K562 (cell line): ENCODE measurements around the gene UBA52. TPM values are rescaled to one million over a fixed set of nuclear protein-coding genes. Genes with fewer than 3 reads are reported as not detected.

Source experiments
- CCNT2 ChIP-seq: IDR thresholded peaks from 2 replicates; pipeline ENCODE4 v1.6.1; 2011; ENCODE audit warnings: borderline replicate concordance, low read depth, mild to moderate bottlenecking, moderate library complexity, mixed read lengths, low read length; ENCODE audit not compliant: insufficient read length; ENCODE audit errors: extremely low read depth
- EGR1 ChIP-seq: fragments of 450-650 bp; conservative IDR thresholded peaks from 2 replicates; pipeline ENCODE4 v1.6.1; 2017; ENCODE audit warnings: mild to moderate bottlenecking
- ETV1 ChIP-seq: fragments of 450-650 bp; conservative IDR thresholded peaks from 2 replicates; pipeline ENCODE4 v1.6.1; 2016; ENCODE audit warnings: missing genetic modification characterization, control low read depth, low read depth, missing compliant biosample characterization
- HLTF ChIP-seq: fragments of 450-650 bp; IDR thresholded peaks from 2 replicates; pipeline ENCODE4 v1.6.1; 2016
- KAT7 ChIP-seq: sonication (generic); formaldehyde crosslinking; IDR thresholded peaks from 2 replicates; pipeline ENCODE4 v1.8.0; 2022; ENCODE audit warnings: missing genetic modification reagents, mild to moderate bottlenecking, borderline replicate concordance
- RBFOX2 ChIP-seq: fragments of 200-400 bp; formaldehyde crosslinking; IDR thresholded peaks from 2 replicates; pipeline ENCODE4 v1.6.1; 2017; ENCODE audit warnings: low read depth, mild to moderate bottlenecking, low read length, moderate library complexity
- SMAD1 ChIP-seq: fragments of 150-350 bp; IDR thresholded peaks from 2 replicates; pipeline ENCODE4 v1.6.1; 2014; ENCODE audit warnings: low read length, low read depth; ENCODE audit not compliant: partially characterized antibody
- TOE1 ChIP-seq, 2 experiments: fragments of 450-650 bp in 1 of 2; sonication (generic) in 1 of 2; formaldehyde crosslinking in 1 of 2; IDR thresholded peaks; 2 replicates each; pipeline versions ENCODE4 v1.7.1 to v1.8.0; 2016 to 2022; ENCODE audit warnings: borderline replicate concordance in 2 of 2, mild to moderate bottlenecking in 2 of 2, antibody characterized with exemption in 1 of 2, inconsistent platforms in 1 of 2, low read depth in 1 of 2, missing genetic modification reagents in 1 of 2, moderate library complexity in 1 of 2
- TRIM24 ChIP-seq, 2 experiments: fragments of 450-650 bp; IDR thresholded peaks; 2 replicates each; pipeline ENCODE4 v1.6.1; 2016
- polyA plus RNA-seq, 8 experiments: library from polyadenylated mRNA; depleted of rRNA in 4 of 8; stranded (reverse) in 5 of 8; unstranded in 3 of 8; fragments of >200 nt; fragmentation: Nextera tagmentation in 2 of 8; fragmentation: Illumina TruSeq in 1 of 8; extraction: Ambion mirVana in 2 of 8; extraction: Trizol in 1 of 8; gene quantifications; 2 replicates each; pipeline versions ENCODE4 v1.2.1 to v1.2.3, GENCODE V29; 2011 to 2014; ENCODE audit warnings: inconsistent platforms in 1 of 8, missing spikeins in 1 of 8
- total RNA-seq, 7 experiments: library from RNA; depleted of rRNA in 6 of 7; stranded (reverse); fragments of >200 nt in 6 of 7; fragmentation: Illumina TruSeq in 2 of 7; extraction: Trizol in 2 of 7; gene quantifications; 2 replicates each; pipeline versions ENCODE4 v1.2.1 to v1.2.3, GENCODE V29; 2011 to 2021; ENCODE audit warnings: low replicate concordance in 1 of 7
- TF ChIP-seq, protein P1 (sequence below), 2 experiments: fragments of 450-650 bp in 1 of 2; sonication (generic) in 1 of 2; formaldehyde crosslinking in 1 of 2; IDR thresholded peaks in 1 of 2; conservative IDR thresholded peaks in 1 of 2; 2 replicates each; pipeline versions ENCODE4 v1.6.1 to v1.8.1; 2016 to 2023; ENCODE audit warnings: mild to moderate bottlenecking in 2 of 2, moderate library complexity in 2 of 2, inconsistent platforms in 1 of 2, missing genetic modification reagents in 1 of 2
- TF ChIP-seq, protein P2 (sequence below), 2 experiments: fragments of 450-650 bp; formaldehyde crosslinking in 1 of 2; IDR thresholded peaks; 2 replicates each; pipeline versions ENCODE4 v1.4.0 to v1.6.1; 2014 to 2020; ENCODE audit warnings: mild to moderate bottlenecking in 2 of 2, borderline replicate concordance in 1 of 2, low read depth in 1 of 2
- TF ChIP-seq, protein P3 (sequence below): sonication (generic); formaldehyde crosslinking; IDR thresholded peaks from 2 replicates; pipeline ENCODE4 v1.8.1; 2023; ENCODE audit warnings: mild to moderate bottlenecking, missing genetic modification reagents

The UBA52 gene
- total and polyA plus RNA-seq, 9 of the 15 experiments (the other 6 are each of a cell fraction or from before 2014, with no cell fraction given), result 1,110 to 2,751 (median 1,733) TPM

DNA sequence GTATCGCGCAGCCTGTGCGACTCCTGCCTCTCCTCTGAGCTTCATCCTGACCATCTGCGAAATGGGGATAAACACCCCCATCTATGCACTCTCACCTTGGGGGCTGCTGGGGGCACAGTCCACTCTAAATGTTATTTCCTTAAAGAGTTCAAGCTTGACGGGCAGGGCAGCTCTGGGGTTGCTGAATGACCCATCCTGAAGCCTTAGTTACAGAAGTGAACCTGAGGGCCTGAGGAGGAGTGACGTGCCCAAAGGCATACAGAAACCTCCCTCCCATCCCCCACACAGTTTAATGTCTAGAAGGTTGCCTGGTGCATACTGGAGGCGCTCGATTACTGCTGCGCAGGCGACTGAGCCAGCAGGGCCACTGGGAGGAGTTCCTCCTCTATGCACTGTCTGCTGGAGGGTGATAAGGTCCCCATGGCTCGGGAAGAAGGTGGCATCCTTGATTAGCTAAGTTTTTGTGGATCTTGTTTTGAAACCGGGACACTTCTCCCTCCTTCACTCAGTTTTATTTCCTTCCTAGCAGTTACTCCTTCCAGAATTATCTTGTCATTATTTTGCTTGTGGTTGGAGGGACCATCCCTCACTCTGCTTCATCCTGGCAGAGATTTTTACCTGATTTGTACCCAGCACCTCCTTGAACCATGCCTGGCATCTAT, 27.7 kb upstream of the UBA52 start (continued):
- TF ChIP-seq TOE1 (IDR thresholded peaks at IDR 0.05; ENCODE audit: borderline replicate concordance) (peak; percentile 61; the same call in 1 of the 2 replicates), TOE1 (CRISPR knock-in tag; IDR thresholded peaks at IDR 0.05; ENCODE audit: borderline replicate concordance, low read depth) (no peak; the same call in 1 of the 2 replicates), EGR1 (peak; percentile 37; the same call in 1 of the 2 replicates), KAT7 (CRISPR knock-in tag) (peak; percentile 13; the same call in 1 of the 2 replicates), TRIM24 (IDR thresholded peaks at IDR 0.05) (peak; percentile 92 to 94), ETV1 (tag) (peak; percentile 62), RBFOX2 (peak; percentile 59), CCNT2 (peak; percentile 98), HLTF (peak; percentile 76; the same call in 1 of the 2 replicates), SMAD1 (peak; percentile 30)
- TF ChIP-seq, protein P1, sequence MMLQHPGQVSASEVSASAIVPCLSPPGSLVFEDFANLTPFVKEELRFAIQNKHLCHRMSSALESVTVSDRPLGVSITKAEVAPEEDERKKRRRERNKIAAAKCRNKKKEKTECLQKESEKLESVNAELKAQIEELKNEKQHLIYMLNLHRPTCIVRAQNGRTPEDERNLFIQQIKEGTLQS (IDR thresholded peaks at IDR 0.05), result peak; percentile 42
- TF ChIP-seq, protein P1 (CRISPR knock-in tag; conservative IDR thresholded peaks at IDR 0.05), result 0 out of 2 replicates have a peak, but pooled peaks have one; percentile 47
- TF ChIP-seq, protein P2, sequence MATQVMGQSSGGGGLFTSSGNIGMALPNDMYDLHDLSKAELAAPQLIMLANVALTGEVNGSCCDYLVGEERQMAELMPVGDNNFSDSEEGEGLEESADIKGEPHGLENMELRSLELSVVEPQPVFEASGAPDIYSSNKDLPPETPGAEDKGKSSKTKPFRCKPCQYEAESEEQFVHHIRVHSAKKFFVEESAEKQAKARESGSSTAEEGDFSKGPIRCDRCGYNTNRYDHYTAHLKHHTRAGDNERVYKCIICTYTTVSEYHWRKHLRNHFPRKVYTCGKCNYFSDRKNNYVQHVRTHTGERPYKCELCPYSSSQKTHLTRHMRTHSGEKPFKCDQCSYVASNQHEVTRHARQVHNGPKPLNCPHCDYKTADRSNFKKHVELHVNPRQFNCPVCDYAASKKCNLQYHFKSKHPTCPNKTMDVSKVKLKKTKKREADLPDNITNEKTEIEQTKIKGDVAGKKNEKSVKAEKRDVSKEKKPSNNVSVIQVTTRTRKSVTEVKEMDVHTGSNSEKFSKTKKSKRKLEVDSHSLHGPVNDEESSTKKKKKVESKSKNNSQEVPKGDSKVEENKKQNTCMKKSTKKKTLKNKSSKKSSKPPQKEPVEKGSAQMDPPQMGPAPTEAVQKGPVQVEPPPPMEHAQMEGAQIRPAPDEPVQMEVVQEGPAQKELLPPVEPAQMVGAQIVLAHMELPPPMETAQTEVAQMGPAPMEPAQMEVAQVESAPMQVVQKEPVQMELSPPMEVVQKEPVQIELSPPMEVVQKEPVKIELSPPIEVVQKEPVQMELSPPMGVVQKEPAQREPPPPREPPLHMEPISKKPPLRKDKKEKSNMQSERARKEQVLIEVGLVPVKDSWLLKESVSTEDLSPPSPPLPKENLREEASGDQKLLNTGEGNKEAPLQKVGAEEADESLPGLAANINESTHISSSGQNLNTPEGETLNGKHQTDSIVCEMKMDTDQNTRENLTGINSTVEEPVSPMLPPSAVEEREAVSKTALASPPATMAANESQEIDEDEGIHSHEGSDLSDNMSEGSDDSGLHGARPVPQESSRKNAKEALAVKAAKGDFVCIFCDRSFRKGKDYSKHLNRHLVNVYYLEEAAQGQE (IDR thresholded peaks at IDR 0.05; ENCODE audit: borderline replicate concordance), result peak; percentile 66; the same call in 1 of the 2 replicates
- TF ChIP-seq, protein P2 (CRISPR knock-in tag; IDR thresholded peaks at IDR 0.05; ENCODE audit: low read depth), result no peak
- TF ChIP-seq, protein P3, sequence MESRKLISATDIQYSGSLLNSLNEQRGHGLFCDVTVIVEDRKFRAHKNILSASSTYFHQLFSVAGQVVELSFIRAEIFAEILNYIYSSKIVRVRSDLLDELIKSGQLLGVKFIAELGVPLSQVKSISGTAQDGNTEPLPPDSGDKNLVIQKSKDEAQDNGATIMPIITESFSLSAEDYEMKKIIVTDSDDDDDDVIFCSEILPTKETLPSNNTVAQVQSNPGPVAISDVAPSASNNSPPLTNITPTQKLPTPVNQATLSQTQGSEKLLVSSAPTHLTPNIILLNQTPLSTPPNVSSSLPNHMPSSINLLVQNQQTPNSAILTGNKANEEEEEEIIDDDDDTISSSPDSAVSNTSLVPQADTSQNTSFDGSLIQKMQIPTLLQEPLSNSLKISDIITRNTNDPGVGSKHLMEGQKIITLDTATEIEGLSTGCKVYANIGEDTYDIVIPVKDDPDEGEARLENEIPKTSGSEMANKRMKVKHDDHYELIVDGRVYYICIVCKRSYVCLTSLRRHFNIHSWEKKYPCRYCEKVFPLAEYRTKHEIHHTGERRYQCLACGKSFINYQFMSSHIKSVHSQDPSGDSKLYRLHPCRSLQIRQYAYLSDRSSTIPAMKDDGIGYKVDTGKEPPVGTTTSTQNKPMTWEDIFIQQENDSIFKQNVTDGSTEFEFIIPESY, result peak; percentile 56; the same call in 1 of the 2 replicates
